Neuronal stem cell (in vitro differentiated cells): ENCODE results near the gene RAP1A.

ENCODE experiments used
- DNase-seq: peaks from one replicate; pipeline ENCODE4 v3.0.0-alpha.2; 2013; ENCODE audit warnings: low spot score
- H2AFZ ChIP-seq: one replicate; pipeline ENCODE4 v1.6.1; 2013; ENCODE audit warnings: mild to moderate bottlenecking, low read length, inconsistent platforms
- H2AK5ac ChIP-seq: 2 replicates; pipeline ENCODE4 v1.6.1; 2013; ENCODE audit warnings: low read depth, mild to moderate bottlenecking, inconsistent platforms, low read length, moderate library complexity, mixed read lengths
- H2BK120ac ChIP-seq: 2 replicates; pipeline ENCODE4 v1.6.1; 2013; ENCODE audit warnings: low read depth, mild to moderate bottlenecking, inconsistent platforms, low read length, moderate library complexity, mixed read lengths
- H2BK12ac ChIP-seq: one replicate; pipeline ENCODE4 v1.6.1; 2013; ENCODE audit warnings: low read length, inconsistent platforms
- H2BK15ac ChIP-seq: 2 replicates; pipeline ENCODE4 v1.6.1; 2013; ENCODE audit warnings: mild to moderate bottlenecking, low read length, inconsistent platforms, mixed read lengths
- H2BK5ac ChIP-seq: one replicate; pipeline ENCODE4 v1.6.1; 2013; ENCODE audit warnings: inconsistent platforms, mild to moderate bottlenecking, low read length, moderate library complexity
- H3K14ac ChIP-seq: one replicate; pipeline ENCODE4 v1.6.1; 2013; ENCODE audit warnings: low read length, inconsistent platforms
- H3K18ac ChIP-seq: 2 replicates; pipeline ENCODE4 v1.6.1; 2013; ENCODE audit warnings: low read length, inconsistent platforms
- H3K23ac ChIP-seq: 2 replicates; pipeline ENCODE4 v1.6.1; 2013; ENCODE audit warnings: low read depth, mild to moderate bottlenecking, mixed read lengths, low read length, inconsistent platforms; ENCODE audit not compliant: poor library complexity
- H3K27ac ChIP-seq: replicated peaks from 3 replicates; pipeline ENCODE4 v1.5.1; 2013; ENCODE audit warnings: low read length, inconsistent platforms
- H3K27me3 ChIP-seq, 3 experiments: 2 replicates each; pipeline ENCODE4 v1.6.1; 2013; ENCODE audit warnings: low read length in 3 of 3, mild to moderate bottlenecking in 2 of 3, inconsistent platforms in 1 of 3, low read depth in 1 of 3, mixed read lengths in 1 of 3, moderate library complexity in 1 of 3; ENCODE audit not compliant: control insufficient read depth in 3 of 3, insufficient read depth in 3 of 3
- H3K36me3 ChIP-seq, 2 donors: replicated peaks in 1 of 2; 2 replicates each; pipeline ENCODE4 v1.6.1; 2013; ENCODE audit warnings: low read length in 2 of 2; ENCODE audit not compliant: control insufficient read depth in 2 of 2, insufficient read depth in 2 of 2
- H3K4ac ChIP-seq: 2 replicates; pipeline ENCODE4 v1.6.1; 2013; ENCODE audit warnings: inconsistent platforms, mild to moderate bottlenecking, low read length, moderate library complexity
- H3K4me1 ChIP-seq, 2 donors: 1 replicate in 1 of 2; 2 replicates in 1 of 2; pipeline ENCODE4 v1.6.1; 2013; ENCODE audit warnings: low read length in 2 of 2, low read depth in 1 of 2; ENCODE audit not compliant: control insufficient read depth in 2 of 2, insufficient read depth in 1 of 2
- H3K4me2 ChIP-seq: one replicate; pipeline ENCODE4 v1.6.1; 2013; ENCODE audit warnings: mild to moderate bottlenecking, low read length, inconsistent platforms; ENCODE audit not compliant: insufficient read depth, poor library complexity, severe bottlenecking
- H3K4me3 ChIP-seq, 2 donors: 2 replicates each; pipeline ENCODE4 v1.5.1; 2013; ENCODE audit warnings: low read length in 2 of 2, mild to moderate bottlenecking in 2 of 2, inconsistent platforms in 1 of 2, moderate library complexity in 1 of 2
- H3K79me1 ChIP-seq: one replicate; pipeline ENCODE4 v1.6.1; 2013; ENCODE audit warnings: low read depth, mild to moderate bottlenecking, inconsistent platforms, low read length, moderate library complexity
- H3K9ac ChIP-seq: one replicate; pipeline ENCODE4 v1.6.1; 2013; ENCODE audit warnings: mild to moderate bottlenecking, low read depth, low read length, inconsistent platforms; ENCODE audit not compliant: poor library complexity
- H3K9me3 ChIP-seq, 2 donors: replicated peaks in 1 of 2; 2 replicates each; pipeline versions ENCODE3 to v1.6.1; 2013; ENCODE audit warnings: low read length in 2 of 2, mild to moderate bottlenecking in 2 of 2, inconsistent platforms in 1 of 2, low read depth in 1 of 2, mixed read lengths in 1 of 2, moderate library complexity in 1 of 2; ENCODE audit not compliant: control insufficient read depth in 2 of 2, insufficient read depth in 1 of 2
- H4K8ac ChIP-seq: one replicate; pipeline ENCODE4 v1.6.1; 2013; ENCODE audit warnings: low read depth, mild to moderate bottlenecking, inconsistent platforms, low read length, moderate library complexity
- H4K91ac ChIP-seq: one replicate; pipeline ENCODE4 v1.6.1; 2013; ENCODE audit warnings: low read length, low read depth, mild to moderate bottlenecking, inconsistent platforms; ENCODE audit not compliant: poor library complexity
- WGBS, 2 donors: extraction: QIAGEN DNeasy Blood & Tissue Kit; methylation state at CpG; one replicate each; pipeline ENCODE4 v1.1.7; 2013; ENCODE audit warnings: missing lambda C conversion rate in 2 of 2, mixed read lengths in 1 of 2; ENCODE audit not compliant: insufficient read length in 2 of 2, insufficient replicate concordance in 1 of 2; ENCODE audit errors: extremely low coverage in 2 of 2; 5-methylcytosine and 5-hydroxymethylcytosine counted together

The RAP1A gene

DNA sequence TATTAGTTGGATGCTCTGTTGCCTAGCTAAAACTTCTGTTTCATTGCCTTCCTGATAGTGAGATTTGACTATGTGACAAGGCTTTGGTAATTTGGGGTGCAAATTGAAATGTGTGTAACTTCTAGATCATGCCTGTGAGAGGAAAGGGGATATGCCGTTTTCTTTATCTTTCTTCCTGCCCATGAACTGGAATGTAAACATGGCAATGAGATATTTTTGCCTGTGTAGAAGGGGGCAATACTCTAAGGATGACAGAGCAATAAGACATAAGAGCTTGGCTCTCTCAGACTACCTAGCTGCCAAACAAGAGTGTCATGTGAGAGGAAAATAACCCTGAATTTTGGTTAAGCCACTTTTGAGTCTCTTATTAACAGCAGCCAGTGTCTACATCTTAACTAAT is 49.7 kb downstream of the RAP1A start:
- Histone ChIP-seq H3K4me2 (no peak overlapping the region), H3K23ac (no peak overlapping the region), H3K27me3 (no peaks in the 10 kb centered on the region), H3K27ac (no peak overlapping the region), H2BK12ac (no peak overlapping the region), H3K4me1 (no peaks in the 10 kb centered on the region), H4K8ac (no peak overlapping the region), H3K4me3 (no peak overlapping the region), H3K14ac (no peak overlapping the region), H2BK5ac (no peak overlapping the region), H4K91ac (no peak overlapping the region), H3K79me1 (no peaks in the 10 kb centered on the region), H3K4ac (no peak overlapping the region), H3K18ac (no peak overlapping the region), H3K36me3 (no peaks in the 10 kb centered on the region), H2AFZ (no peak overlapping the region), H3K9ac (no peak overlapping the region), H2BK120ac (no peak overlapping the region), H3K9me3 (no peaks in the 10 kb centered on the region), H2AK5ac (no peak overlapping the region), H2BK15ac (no peak overlapping the region)
- no peak for DNase-seq
- no CpG with 5 or more reads among the region's 1 CpG for WGBS, 2 donors

DNA sequence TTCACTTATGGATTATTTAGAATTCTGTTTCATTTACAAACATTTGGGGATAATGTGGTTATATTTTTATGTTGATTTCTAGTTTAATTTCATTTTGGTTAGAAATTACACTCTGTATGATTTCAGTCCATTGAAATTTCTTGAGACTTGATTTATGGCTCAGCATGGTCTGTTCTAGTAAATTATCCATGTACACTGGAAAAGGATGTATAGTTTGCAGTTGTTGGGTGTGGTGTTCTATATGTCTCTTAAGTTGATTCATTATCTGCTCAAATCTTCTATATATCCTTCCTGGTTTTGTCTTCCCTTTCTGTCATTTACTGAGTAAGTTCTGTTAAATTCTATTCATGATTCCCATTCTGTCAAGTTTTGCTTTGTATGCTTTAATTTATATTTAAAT is 52.3 kb downstream of the RAP1A start:
- Histone ChIP-seq H3K27ac (no peak overlapping the region), H3K18ac (no peak overlapping the region), H3K9ac (no peak overlapping the region), H3K36me3 (no peaks in the 10 kb centered on the region), H3K79me1 (no peaks in the 10 kb centered on the region), H3K4me3 (no peak overlapping the region), H2BK5ac (no peak overlapping the region), H3K14ac (no peak overlapping the region), H4K8ac (no peak overlapping the region), H2AK5ac (no peak overlapping the region), H3K4me2 (no peak overlapping the region), H3K9me3 (peaks cover 0 to 3% of the 10 kb centered on the region in 2 donors), H4K91ac (no peak overlapping the region), H3K4me1 (no peaks in the 10 kb centered on the region), H3K23ac (no peak overlapping the region), H2AFZ (no peak overlapping the region), H2BK120ac (no peak overlapping the region), H3K4ac (no peak overlapping the region), H3K27me3 (no peaks in the 10 kb centered on the region), H2BK15ac (no peak overlapping the region), H2BK12ac (no peak overlapping the region)
- no peak for DNase-seq

DNA sequence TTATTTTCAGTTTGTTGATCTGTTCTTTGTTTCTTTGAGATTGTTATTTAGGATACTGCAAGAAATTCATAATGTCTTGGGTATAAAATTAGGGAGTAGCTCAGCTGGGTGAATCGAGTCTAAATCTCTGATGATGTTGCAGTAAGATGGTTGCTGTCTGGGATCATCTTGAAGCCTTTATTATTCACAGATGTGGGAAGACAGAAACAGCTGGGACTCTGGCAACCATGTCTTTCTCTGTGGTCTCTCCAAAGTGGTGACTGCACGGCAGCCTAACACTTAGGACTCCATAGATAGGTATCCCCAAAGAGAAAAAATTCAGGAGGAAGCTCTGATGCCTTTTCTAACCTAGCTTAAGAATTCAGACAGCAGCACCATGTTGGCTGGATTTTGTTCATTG is 52.7 kb downstream of the RAP1A start:
- DNase-seq: no peak
- H2BK12ac ChIP-seq: no peak overlapping the region
- no peak overlapping the region for H3K27ac ChIP-seq
- H2AFZ ChIP-seq: no peak overlapping the region
- H3K36me3 ChIP-seq: peaks cover 0 to 1% of the 10 kb centered on the region in 2 donors
- no peak overlapping the region for H3K14ac ChIP-seq
- no peaks in the 10 kb centered on the region for H3K4me1 ChIP-seq
- no peak overlapping the region for H4K91ac ChIP-seq
- no peak overlapping the region for H3K4ac ChIP-seq
- no peaks in the 10 kb centered on the region for H3K79me1 ChIP-seq
- H3K4me2 ChIP-seq: no peak overlapping the region
- H4K8ac ChIP-seq: no peak overlapping the region
- no peaks in the 10 kb centered on the region for H3K27me3 ChIP-seq
- no peak overlapping the region for H3K4me3 ChIP-seq
- no CpG with 5 or more reads among the region's 2 CpGs for WGBS, 2 donors
- no peak overlapping the region for H2AK5ac ChIP-seq
- H2BK120ac ChIP-seq: no peak overlapping the region
- H2BK15ac ChIP-seq: no peak overlapping the region
- no peak overlapping the region for H3K9ac ChIP-seq
- no peak overlapping the region for H2BK5ac ChIP-seq
- no peak overlapping the region for H3K23ac ChIP-seq
- H3K9me3 ChIP-seq: peaks cover 0 to 7% of the 10 kb centered on the region in 2 donors
- no peak overlapping the region for H3K18ac ChIP-seq

DNA sequence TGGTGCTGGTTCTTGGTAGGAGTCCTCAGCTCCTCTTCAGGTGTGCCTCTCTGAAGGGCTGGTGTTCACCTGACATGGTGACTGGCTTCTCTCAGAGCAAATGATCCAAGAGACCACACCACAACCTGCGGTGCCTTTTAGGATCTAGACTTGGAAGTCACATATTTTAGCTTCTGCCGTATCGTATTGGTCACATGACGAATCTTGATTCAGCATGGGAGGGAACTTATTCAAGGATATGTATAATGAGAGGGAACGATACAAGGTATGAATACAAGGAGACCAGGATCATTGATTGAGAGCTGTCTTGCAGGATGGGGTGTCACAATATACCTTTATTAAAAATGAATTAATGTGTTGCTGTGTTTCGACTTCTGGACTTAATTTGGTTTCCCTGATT is 58.0 kb downstream of the RAP1A start:
- no peak overlapping the region for H3K14ac ChIP-seq
- peaks cover 2 to 6% of the 10 kb centered on the region in 2 donors for H3K36me3 ChIP-seq
- H2BK120ac ChIP-seq: no peak overlapping the region
- no peak overlapping the region for H4K91ac ChIP-seq
- no peak overlapping the region for H3K9ac ChIP-seq
- H3K4me3 ChIP-seq: no peak overlapping the region
- no peak overlapping the region for H3K4me2 ChIP-seq
- no peaks in the 10 kb centered on the region for H3K4me1 ChIP-seq
- H2AFZ ChIP-seq: no peak overlapping the region
- no CpG with 5 or more reads among the region's 6 CpGs for WGBS, 2 donors
- no peak overlapping the region for H3K23ac ChIP-seq
- no peak overlapping the region for H4K8ac ChIP-seq
- H2BK15ac ChIP-seq: no peak overlapping the region
- no peak overlapping the region for H2BK5ac ChIP-seq
- H2BK12ac ChIP-seq: no peak overlapping the region
- H3K4ac ChIP-seq: no peak overlapping the region
- H3K27me3 ChIP-seq: no peaks in the 10 kb centered on the region
- no peak for DNase-seq
- H3K18ac ChIP-seq: no peak overlapping the region
- H3K79me1 ChIP-seq: peaks cover 4% of the 10 kb centered on the region
- no peak overlapping the region for H3K27ac ChIP-seq
- H3K9me3 ChIP-seq: peaks cover 4 to 20% of the 10 kb centered on the region in 2 donors
- no peak overlapping the region for H2AK5ac ChIP-seq
